ENCODE measurements around the gene SFMBT2.
"Not testable (repeated sequence)": the region's sequence is repeated elsewhere in the genome, so short reads cannot be mapped to it uniquely, and the experiment has no call there.

SFMBT2 gene

DNA sequence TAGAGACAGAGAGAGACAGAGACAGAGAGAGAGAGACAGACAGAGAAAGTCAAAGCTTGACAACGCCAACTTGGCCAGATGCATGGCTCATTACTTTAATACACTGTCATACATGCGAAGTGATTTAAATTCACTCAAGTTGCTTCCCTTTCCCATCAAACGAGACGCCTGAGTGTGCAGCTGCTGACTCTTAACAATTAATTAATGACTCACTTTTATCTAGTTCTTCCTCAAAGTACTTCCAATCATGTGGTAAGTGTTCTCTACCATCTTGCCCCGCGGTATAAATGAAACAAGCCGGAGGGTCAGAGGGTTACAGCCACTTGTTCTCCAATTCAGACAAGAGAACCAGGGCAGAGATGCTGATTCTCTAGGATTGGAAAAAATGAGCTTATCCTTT, 90.8 kb downstream of the SFMBT2 start:
- DNase-seq (ENCODE audit: low spot score): no peak

DNA sequence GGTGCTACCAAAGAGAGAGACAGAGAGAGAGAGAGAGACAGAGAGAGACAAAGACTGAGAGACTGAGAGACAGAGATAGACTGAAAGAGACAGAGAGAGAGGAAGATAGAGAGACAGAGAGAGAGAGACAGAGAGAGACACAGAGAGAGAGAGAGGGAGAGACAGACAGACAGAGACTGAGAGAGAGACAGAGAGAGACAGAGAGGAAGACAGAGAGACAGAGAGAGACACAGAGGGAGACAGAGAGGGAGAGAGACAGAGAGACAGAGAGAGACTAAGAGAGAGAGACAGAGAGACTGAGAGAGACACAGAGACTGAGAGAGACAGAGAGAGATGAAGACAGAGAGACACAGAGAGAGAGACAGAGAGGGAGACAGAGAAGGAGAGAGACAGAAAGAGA, 91.2 kb downstream of the SFMBT2 start:
- no peak for DNase-seq (ENCODE audit: low spot score)

DNA sequence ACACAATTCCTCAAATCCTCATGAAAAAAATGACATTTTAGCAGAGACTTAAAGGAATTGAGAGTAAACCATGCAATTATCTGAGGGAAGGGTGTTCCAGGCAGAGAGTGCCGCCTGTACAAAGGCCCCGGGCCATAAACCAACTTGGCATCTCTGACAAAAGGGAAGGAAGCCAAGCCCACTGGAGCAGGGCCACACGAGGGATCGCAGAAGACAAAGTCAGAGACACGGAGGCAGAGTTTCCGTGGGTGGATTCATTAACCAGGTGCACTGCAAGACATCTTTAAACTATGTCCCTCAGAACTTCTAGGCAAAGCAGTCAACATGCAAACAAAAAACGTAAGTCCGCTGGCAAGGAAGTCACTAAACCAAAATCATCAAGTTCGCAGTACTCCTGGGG, 92.0 kb downstream of the SFMBT2 start:
- DNase-seq (ENCODE audit: low spot score): no peak

DNA sequence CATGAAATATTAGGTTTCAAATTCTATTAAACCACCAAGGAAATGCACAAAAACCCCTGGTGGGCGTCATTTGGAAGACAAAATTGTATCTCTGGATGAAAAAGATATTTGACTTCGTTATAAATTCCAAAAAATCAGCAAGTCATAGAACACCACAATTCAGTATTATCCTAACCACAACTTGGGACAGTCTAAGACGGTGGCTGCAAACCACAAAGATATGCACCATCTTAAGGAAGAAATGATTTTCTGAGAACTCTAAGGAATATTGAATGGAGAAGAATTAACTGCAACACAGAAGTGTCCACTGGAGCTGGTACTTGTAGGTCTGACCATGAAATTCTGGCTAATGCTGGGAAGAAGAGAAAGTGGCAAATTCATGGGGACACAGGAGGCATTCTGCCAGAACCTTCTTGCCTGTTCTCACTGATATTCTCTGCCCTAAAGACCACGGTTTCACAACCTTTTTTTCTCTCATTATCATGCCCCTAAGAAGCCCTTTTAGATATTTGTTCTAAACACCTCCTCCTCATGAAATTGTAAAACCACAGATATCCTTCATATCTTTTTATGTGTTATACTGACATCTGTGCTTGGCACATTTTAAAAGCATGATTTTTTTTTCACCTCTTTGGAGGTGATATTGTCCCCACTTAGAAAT, 92.9 kb downstream of the SFMBT2 start:
- DNase-seq (ENCODE audit: low spot score): no peak

DNA sequence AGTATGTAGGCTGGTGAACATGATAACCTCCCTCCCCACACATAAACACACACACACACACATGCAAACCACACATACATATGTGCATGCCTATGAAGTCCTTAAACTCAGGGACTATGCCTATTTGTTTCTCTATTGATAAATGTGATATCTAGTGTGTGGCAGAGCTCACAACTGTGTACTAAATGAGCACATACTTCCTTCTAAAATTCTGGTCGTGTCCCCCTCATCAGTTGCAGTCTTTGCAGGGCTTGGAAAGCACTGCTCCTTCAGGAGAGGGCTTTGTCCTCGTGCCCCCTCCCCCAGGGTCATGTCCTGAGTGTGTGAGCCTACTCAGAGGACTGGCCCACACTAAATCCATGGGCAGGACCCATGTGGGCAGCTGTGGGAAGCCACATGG, 94.0 kb downstream of the SFMBT2 start:
- no peak for DNase-seq (ENCODE audit: low spot score)

DNA sequence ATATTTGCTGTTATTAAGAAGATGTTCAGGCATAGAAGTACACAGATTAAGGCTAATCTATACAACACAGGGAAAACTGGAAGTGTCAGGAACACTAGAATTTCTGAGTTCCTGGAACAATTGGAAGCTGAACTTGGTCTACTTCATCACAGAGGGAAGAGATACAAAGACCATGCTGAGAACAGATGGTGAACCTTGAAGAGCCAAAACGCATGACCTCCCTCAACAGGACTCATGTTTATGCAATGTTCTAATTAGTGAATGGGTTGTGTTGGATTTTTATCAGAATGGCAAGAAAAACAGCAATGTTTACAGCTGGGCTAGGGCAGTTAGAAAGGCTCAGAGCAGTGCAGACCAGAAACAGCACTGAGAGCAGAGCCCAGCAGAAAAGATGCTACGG, 94.9 kb downstream of the SFMBT2 start:
- DNase-seq (ENCODE audit: low spot score): no peak

DNA sequence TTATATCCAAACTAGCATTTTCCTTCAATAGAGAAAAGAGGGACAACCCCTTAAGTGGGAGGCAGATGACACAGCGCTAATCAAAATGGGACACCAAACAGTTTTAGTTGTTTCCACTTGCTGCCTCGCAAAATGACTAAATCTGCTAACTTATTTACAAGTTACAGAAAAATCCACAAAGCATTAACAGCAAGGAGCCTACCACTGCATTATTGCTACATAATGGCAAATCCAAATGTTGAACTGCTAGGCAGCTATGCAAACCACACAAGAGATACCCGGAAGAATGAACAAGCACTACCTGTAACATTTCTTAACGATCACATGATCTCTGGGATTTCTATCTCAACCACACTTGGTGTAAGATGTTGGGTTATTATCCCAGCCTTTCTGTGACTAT, 96.7 kb downstream of the SFMBT2 start:
- no peak for DNase-seq (ENCODE audit: low spot score)

DNA sequence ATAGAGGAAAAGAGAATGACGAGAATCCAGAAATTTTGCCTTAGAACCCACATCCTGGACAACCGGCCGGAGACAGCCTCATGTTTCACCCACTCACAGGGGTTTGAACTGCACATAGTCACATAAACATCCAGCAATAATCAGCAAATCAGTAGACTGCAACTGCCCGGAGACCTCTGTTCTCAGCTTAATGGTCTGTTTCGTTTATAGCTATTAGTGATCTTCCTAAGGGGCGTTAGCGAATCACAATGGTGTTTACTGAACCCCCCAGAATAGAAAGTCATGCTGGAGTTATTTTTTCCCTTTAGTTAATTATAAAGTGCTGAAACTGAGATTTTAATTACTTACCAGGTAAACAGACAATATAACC, 98.4 kb downstream of the SFMBT2 start:
- DNase-seq (ENCODE audit: low spot score): no peak

DNA sequence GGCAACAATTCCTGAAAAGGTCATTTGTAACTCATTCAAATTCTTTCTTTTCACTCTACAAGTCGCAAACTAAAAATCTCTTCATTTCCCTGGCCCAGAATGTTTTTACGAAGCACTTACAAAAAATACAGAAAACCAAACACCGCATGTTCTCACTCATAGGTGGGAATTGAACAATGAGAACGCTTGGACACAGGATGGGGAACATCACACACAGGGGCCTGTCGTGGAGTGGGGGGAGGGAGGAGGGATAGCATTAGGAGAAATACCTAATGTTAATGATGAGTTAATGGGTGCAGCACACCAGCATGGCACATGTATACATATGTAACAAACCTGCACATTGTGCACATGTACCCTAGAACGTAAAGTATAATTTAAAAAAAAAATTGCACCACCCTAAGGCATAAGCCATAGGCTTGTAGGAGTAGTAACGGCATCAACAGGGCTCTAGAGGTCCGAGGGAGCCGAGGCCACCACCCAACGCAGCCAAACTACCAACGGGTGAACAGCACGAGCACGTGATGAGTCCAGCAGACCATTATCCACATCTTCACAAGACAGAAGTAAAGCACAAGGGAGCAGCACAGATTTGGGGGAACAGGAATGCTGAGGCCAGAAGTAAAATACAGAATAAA, 98.9 kb downstream of the SFMBT2 start:
- not testable (repeated sequence) for DNase-seq (ENCODE audit: low spot score)

DNA sequence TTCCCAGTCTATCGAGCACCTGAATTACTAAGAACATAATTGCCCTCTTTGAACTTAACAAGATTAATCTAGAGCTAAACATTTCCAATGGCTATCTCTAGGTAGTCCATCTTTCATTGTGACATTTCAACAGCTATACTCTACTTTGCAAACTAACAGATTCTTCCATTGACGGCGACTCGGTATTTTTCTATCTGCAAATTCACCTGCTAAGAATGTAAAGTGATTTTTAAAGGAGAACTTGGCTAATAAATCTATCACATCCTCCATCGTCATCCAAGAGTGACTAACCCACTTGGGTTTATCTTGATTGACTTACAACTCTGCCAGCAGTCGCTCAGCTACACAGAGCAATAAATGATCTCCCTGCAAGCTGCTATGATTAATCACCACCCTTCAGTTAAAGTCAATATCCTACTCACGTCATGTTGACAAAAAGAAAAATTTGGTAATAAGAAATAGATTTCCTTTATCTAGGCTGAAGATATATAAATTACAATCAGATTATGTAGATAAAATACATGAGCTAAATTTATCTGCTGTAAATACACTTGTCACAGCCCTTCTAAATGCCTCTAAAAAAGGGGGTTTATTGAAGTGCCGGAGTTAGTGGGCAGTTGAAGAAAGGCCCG, 99.5 kb downstream of the SFMBT2 start:
- no peak for DNase-seq (ENCODE audit: low spot score)

DNA sequence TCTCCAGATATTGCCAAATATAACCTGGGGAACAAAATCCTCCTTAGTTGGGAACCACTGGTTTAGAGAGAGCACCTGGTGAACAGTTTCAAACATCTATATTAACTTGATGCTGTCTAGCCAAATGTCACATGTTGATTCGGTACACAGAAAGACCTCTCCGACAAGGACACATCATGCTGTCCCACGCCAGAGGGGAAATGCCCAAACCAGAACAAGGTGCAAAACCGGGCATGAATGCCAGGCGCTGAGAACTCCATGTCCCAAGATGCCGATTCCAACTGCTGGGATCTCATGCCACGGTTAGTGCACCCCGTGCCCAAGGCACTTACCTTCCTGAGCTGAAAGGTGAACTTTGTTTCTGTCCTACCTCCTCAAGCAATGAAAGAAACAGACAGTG, 100.8 kb downstream of the SFMBT2 start:
- no peak for DNase-seq (ENCODE audit: low spot score)

DNA sequence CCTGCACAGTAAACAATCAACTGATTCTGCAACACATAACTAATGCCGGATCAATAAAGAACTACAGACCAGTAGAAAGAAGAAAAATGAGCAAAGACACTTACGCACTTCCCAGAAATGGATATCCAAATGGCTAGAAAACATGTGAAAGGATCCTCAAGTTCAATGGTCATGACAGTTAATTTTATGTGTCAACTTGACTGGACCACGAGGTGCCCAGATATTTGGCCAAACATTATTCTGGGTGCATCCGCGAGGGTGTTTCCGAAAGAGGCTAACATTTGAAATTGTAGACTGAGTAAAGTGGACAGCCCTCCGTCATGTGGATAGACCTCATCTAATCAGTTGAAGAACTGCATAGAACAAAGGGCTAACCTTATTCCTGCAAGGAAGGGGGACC, 102.0 kb downstream of the SFMBT2 start:
- no peak for DNase-seq (ENCODE audit: low spot score)

DNA sequence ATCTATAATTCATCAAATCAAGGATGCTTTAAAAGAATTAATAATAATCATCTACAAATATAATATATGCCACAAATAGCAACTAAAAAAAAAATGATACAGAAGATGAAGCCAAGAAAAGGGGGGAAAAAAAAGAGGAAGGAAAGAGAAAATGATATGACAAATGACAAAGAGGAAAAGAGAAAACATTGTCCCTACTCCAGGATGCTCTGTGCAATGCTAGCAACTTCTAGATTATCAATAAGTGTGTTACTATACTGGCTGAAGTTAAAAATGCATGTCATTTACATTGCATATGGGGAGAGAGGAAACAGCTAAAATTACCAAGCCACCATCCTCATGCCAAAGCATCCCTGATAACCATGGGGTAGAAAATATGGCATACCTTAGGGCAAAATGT, 104.2 kb downstream of the SFMBT2 start:
- DNase-seq (ENCODE audit: low spot score): no peak

DNA sequence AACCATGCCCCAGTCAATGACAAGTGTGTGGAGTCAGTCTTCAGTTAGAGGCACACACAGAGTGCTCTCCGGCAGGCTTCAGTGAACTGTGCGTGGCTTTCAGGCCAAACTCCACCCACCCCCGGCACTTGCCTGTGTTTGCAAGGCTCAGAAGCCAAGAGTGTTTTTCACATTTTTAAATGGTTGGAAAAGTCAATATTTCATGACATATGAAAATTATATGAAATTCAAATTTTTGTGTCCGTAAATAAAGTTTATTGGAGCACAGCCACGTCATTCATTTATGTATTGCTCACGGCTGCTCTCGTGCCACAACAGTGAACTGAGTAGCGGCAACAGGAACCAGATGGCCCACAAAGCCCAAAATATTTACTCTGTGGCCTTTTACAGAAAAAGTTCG, 104.7 kb downstream of the SFMBT2 start:
- DNase-seq (ENCODE audit: low spot score): no peak

DNA sequence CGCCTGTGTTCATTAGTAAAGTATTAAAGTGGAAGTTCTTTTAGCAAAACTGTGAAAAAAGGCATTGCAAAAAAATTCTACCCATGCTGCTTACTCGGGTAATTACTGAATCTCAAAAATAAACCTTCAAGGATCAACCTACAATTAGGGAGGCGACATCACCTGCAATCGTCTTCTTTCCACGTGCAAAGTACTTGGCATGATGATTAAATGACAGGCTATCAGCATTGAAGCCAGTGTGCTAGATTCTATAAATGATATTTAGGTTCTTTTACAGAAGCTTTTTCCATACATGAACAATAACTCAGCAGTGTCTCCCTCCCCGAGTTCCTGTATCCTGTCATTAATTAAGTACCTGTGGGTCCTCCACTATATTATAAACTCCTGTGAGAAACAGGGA, 105.8 kb downstream of the SFMBT2 start:
- DNase-seq (ENCODE audit: low spot score): no peak

DNA sequence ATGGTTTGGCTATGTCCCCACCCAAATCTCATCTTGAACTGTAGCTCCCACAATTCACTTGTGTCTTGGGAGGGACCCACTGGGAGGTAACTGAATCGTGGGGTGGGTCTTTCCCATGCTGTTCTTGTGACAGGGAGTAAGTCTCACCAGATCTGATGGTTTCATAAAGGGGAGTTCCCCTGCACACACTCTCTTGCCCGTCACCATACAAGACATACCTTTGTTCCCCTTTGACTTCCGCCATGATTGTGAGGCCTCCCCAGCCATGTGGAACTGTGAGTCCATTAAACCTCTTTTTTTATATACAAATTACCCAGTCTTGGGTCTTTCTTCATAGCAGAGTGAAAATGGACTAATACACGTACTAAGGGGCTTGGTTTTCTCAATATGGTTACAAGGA, 106.7 kb downstream of the SFMBT2 start:
- no peak for DNase-seq (ENCODE audit: low spot score)

DNA sequence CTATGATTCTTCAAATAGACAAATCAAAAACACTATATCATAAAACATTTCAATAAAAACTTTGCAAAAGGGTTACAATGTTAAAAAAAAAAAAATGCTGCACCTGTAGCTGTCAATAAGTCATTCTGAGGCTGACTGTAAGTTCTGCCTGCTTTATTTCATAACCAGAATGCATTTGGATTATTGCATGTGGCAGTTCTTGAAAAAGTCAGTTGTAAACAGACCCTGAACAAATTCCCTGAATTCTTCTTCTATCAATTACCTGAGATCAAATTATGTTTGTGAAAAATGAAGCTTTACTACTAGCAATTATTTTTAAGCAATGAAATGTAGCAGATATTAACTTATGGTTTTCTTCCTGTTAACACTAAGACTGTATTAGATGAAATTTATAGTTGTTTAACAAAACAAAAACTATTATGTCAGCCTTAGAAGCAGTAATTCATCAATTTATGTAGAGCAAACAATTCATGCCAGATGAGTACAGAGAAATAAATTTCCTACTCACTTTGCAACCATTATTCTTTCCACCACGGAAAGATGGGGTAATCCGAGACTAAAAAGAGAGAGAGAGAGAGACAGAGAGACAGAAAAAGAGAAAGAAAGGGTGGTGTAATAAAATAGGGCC, 107.8 kb downstream of the SFMBT2 start:
- no peak for DNase-seq (ENCODE audit: low spot score)

DNA sequence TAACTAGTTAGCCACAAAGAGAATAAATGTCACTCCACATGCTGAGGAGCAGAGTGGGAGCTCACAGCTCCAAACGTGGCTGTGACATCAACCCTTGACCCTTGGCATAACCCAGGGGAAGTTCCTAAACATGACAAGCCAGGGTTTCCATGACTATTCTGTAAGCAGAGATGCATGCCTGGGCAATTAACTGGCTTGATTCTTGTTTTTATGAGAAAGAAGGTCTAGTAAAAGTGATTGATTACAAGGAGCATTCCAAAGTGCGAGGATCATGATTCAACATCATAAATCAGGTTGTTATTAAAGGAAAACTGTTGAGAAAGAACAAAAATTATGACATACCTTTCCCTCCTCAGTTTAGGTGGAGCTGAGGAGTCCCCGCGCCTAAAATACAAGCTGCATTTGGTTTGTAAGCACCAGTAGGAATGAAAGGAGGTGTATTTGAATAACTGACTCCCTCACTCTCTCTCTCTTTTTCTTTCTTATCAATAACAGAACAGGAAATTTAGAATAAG, 108.4 kb downstream of the SFMBT2 start:
- DNase-seq (ENCODE audit: low spot score): no peak

DNA sequence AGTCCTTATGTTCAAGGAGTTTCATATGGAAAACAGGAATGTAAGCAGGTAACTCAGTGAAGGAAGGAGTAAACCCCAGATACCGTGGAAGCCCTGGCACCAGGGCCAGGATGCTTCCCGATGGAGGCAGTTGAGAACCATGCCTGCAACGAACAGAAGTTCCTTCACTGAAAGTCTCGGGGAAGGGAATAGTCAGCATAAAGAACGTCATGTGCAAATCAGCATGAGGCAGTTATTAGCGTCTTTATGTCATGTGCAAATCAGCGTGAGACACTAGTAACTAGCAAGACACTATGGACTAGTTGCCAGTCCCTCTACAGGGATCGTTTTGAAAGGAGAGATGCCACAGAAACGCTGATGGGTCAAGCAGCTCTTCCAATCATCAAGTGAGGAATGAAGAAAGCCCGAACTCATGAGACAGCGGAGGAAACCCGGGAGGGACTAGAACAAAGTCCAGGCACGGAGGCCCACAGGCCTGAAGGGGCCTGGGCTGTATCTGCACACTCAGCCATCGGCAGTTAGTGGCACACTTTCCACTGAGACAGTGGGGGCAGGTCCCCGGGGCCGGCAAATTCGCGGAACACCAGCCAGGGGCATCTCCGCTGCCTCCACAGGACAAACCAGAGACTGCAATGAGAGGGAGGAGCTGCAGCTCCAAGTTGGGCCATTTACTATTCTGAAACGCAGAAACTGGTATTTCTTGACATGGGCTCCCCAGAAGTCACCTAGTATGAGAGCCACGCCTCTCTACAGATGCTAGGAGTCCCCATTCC, 109.6 kb downstream of the SFMBT2 start:
- no peak for DNase-seq (ENCODE audit: low spot score)

DNA sequence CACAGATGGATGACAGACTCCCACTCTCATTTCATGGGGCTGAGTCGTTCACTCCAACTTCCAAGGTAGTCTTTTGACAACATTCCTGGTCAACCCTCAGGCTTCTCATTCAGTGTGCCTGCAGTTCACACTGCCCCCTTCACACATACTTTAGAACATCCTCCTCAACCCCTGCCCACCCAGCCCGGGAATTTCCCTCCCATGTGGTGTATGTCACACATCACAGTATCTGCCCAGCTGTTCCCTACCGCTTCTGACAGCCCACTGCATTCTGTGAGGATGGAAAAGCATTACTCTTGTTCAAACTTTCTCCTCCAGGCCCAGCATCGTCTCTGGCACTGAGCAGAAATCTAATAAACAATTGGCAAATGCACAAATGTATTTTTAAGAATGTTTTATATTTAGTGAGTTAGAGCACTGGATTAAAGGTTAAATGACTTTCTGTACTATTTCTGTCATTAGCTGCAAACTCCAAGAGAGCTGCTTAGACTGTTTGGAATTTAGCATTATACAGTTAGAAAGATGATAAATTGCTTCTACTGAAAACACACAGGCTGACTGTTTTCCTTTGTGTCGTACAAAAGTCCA, 110.4 kb downstream of the SFMBT2 start:
- no peak for DNase-seq (ENCODE audit: low spot score)

DNA sequence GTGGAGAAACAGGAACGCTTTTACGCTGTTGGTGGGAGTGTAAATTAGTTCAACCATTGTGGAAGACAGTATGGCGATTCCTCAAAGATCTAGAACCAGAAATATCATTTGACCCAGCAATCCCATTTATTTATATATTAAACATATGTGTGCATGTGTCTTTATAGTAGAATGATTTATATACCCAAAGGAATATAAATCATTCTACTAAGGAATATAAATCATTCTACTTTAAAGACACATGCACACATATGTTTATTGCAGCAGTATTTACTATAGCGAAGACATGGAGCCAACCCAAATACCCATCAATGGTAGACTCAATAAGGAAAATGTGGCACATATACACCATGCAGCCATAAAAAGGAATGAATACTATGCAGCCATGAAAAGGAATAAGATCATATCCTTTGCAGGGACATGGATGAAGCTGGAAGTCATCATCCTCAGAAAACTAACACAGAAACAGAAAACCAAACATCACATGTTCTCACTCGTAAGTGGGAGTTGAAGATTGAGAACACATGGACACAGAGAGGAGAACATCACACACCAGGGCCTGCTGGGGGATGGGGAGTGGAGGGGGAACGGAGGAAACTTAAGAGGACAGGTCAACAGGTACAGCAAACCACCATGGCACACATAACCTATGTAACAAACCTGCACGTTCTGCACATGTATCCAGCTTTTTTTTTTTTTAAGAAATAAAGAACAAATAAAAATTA, 111.1 kb downstream of the SFMBT2 start:
- DNase-seq (ENCODE audit: low spot score): not testable (repeated sequence)
